Naive thymus-derived CD4-positive, alpha-beta T cell (primary cell): ENCODE data around the gene SUSD6. TPM values are rescaled to one million over a fixed set of nuclear protein-coding genes. Genes with fewer than 3 reads are reported as not detected.
"Not testable (repeated sequence)": the region's sequence is repeated elsewhere in the genome, so short reads cannot be mapped to it uniquely, and the experiment has no call there.

Experiments used
- ATAC-seq: fragments of 150-1000 bp; cut with Tn5 transposase; 2 replicates; pipeline ENCODE4 v1.10.0; 2021; ENCODE audit warnings: mild to moderate bottlenecking, moderate library complexity
- CTCF ChIA-PET: fragments of 350-600 bp; sonication (Branson Sonifier 250); formaldehyde crosslinking; loops from one replicate; lab custom pipeline; 2021; ENCODE audit warnings: antibody characterized with exemption; lab: Charles Lee
- POLR2A ChIA-PET: fragments of 350-600 bp; sonication (Branson Sonifier 250); formaldehyde crosslinking; loops from one replicate; lab custom pipeline; 2021; ENCODE audit warnings: antibody characterized with exemption, inconsistent platforms; lab: Charles Lee
- DNase-seq, 9 donors: peaks; one replicate each; pipeline versions ENCODE4 v3.0.0 to v3.0.0-alpha.2; 2020 to 2022; ENCODE audit warnings: mixed read lengths in 1 of 9
- H3K27ac ChIP-seq: one replicate; pipeline ENCODE4 v1.7.0; 2013; ENCODE audit warnings: mild to moderate bottlenecking, low read depth, low read length, moderate library complexity
- H3K27me3 ChIP-seq, 2 donors: one replicate each; pipeline ENCODE4 v1.7.0; 2013; ENCODE audit warnings: low read length in 2 of 2, mild to moderate bottlenecking in 2 of 2, moderate library complexity in 2 of 2; ENCODE audit not compliant: control insufficient read depth in 2 of 2, insufficient read depth in 2 of 2
- H3K36me3 ChIP-seq, 3 experiments: 1 replicate in 2 of 3; 2 replicates in 1 of 3; pipeline ENCODE4 v1.7.0; 2013; ENCODE audit warnings: low read length in 3 of 3, mild to moderate bottlenecking in 3 of 3, moderate library complexity in 1 of 3; ENCODE audit not compliant: insufficient read depth in 3 of 3, control insufficient read depth in 2 of 3
- H3K4me1 ChIP-seq, 2 donors: one replicate each; pipeline ENCODE4 v1.7.0; 2013; ENCODE audit warnings: low read length in 2 of 2, mild to moderate bottlenecking in 2 of 2, moderate library complexity in 1 of 2; ENCODE audit not compliant: control insufficient read depth in 2 of 2, insufficient read depth in 2 of 2
- H3K4me3 ChIP-seq: 2 replicates; pipeline ENCODE4 v1.7.0; 2013; ENCODE audit warnings: mild to moderate bottlenecking, low read length
- H3K9me3 ChIP-seq, 3 experiments: 1 replicate in 2 of 3; 2 replicates in 1 of 3; pipeline ENCODE4 v1.7.0; 2013; ENCODE audit warnings: low read length in 3 of 3; ENCODE audit not compliant: control insufficient read depth in 2 of 3
- H3K27ac Mint-ChIP-seq, 9 donors: one replicate each; pipeline ENCODE4 v1.8.0; 2020 to 2022; ENCODE audit warnings: mixed read lengths in 9 of 9, mild to moderate bottlenecking in 8 of 9, moderate library complexity in 5 of 9, inconsistent platforms in 2 of 9
- H3K27me3 Mint-ChIP-seq, 5 donors: one replicate each; pipeline ENCODE4 v1.8.0; 2021 to 2022; ENCODE audit warnings: mixed read lengths in 5 of 5, mild to moderate bottlenecking in 1 of 5
- H3K36me3 Mint-ChIP-seq, 5 donors: one replicate each; pipeline ENCODE4 v1.8.0; 2020 to 2022; ENCODE audit warnings: mixed read lengths in 5 of 5, mild to moderate bottlenecking in 3 of 5, inconsistent platforms in 1 of 5
- H3K4me1 Mint-ChIP-seq, 7 donors: one replicate each; pipeline ENCODE4 v1.8.0; 2020 to 2022; ENCODE audit warnings: mixed read lengths in 7 of 7, mild to moderate bottlenecking in 3 of 7, inconsistent platforms in 1 of 7
- H3K4me3 Mint-ChIP-seq, 10 donors: one replicate each; pipeline ENCODE4 v1.8.0; 2020 to 2022; ENCODE audit warnings: mild to moderate bottlenecking in 10 of 10, mixed read lengths in 10 of 10, moderate library complexity in 6 of 10, inconsistent platforms in 2 of 10
- H3K9me3 Mint-ChIP-seq, 11 donors: one replicate each; pipeline ENCODE4 v1.8.0; 2020 to 2022; ENCODE audit warnings: mixed read lengths in 11 of 11, mild to moderate bottlenecking in 4 of 11, inconsistent platforms in 1 of 11, moderate library complexity in 1 of 11
- intact Hi-C, 2 donors: fragments of 100-400 bp; cut with micrococcal nuclease; formaldehyde crosslinking; loops; one replicate each; pipeline ENCODE4 v1.15.1; 2023
- polyA plus RNA-seq, 2 donors: library from polyadenylated mRNA; unstranded; fragments of 300-500 nt; fragmentation: Illumina TruSeq; gene quantifications; one replicate each; pipeline ENCODE4 v1.2.3, GENCODE V29; 2021
- total RNA-seq, 6 experiments: library from RNA in 5 of 6; stranded (reverse) in 5 of 6; gene quantifications; 1 replicate in 5 of 6; 2 replicates in 1 of 6; pipeline ENCODE4 v1.2.3 and lab custom pipeline; 2021 to 2026

SUSD6 gene
- total and polyA plus RNA-seq, 7 experiments from 2014 or later = 4.3 to 90.8 (median 44.6) TPM

DNA sequence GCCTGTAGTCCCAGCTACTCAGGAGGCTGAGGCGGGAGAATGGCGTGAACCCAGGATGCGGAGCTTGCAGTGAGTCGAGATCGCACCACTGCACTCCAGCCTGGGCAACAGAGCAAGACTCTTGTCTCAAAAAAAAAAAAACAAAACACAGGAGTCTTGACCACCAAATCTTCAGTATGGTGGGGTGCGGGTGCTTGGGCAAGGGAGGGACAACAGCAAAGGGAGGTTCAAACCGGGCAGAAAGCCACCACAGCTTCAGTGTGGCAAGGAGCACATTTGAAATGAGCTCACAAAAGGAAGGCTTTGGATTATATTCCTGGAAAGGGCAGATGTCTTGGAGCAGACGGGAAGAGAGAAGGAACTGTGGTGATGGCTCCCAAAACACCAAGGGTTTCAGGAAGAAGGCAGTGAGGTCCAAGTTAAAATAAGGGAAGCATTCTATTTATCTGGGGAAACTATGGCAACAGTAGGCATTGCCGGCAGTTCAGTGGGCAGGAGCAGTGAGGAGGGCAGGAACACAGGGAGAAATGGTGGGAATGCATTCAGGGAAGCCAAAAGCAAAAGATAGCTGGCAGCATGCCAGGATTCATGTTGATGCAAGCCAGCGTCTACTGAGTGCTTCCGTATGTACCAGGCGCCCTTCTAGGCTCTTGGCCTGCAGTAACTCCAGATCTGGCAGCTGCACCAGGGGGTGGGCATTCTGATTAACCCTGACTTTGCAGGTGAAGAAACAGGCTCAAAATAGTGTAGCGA is 104.5 kb downstream of the SUSD6 start:
- Mint-ChIP-seq H3K4me3 (peak overlapping the region in 2 of 10 donors; percentile 18 to 72), H3K27ac (peak overlapping the region in 8 of 9 donors; percentile 9 to 88 (median 50)), H3K4me1 (peaks cover 27 to 80% (median 37%) of the 10 kb centered on the region in 7 donors), H3K36me3 (peaks cover 4 to 39% (median 19%) of the 10 kb centered on the region in 5 donors), H3K9me3 (no peaks in the 10 kb centered on the region), H3K27me3 (no peaks in the 10 kb centered on the region)
- ChIA-PET POLR2A (interaction anchor here (0.6 kb wide), 1 partner anchor 111 kb away, joined by 3 read pairs; no protein-coding TSS in a partner anchor), CTCF (no interaction called here)
- H3K9me3 ChIP-seq = no peaks in the 10 kb centered on the region
- intact Hi-C loops = loop anchor here in 1 of 2 donors (1.0 to 2.0 kb wide), 4 partner anchors 11 to 51 kb away; partner anchors contain the start of gene SRSF5
- DNase-seq (no peak), ATAC-seq (peak; percentile 29)
- no peaks in the 10 kb centered on the region for H3K27me3 ChIP-seq
- H3K27ac ChIP-seq = no peak overlapping the region
- peaks cover 4 to 14% (median 7%) of the 10 kb centered on the region in 3 experiments for H3K36me3 ChIP-seq
- no peak overlapping the region for H3K4me3 ChIP-seq
- peaks cover 12 to 14% of the 10 kb centered on the region in 2 donors for H3K4me1 ChIP-seq

- Mint-ChIP-seq H3K4me1 (peaks cover 23 to 75% (median 33%) of the 10 kb centered on the region in 7 donors), H3K4me3 (peak overlapping the region in 2 of 10 donors; percentile 19 to 72), H3K36me3 (peaks cover under 1 to 35% (median 14%) of the 10 kb centered on the region in 5 donors), H3K27me3 (no peaks in the 10 kb centered on the region), H3K27ac (peak overlapping the region in 8 of 9 donors; percentile 9 to 88 (median 39)), H3K9me3 (no peaks in the 10 kb centered on the region)
- intact Hi-C loops = loop anchor here in 1 of 2 donors (1.0 to 2.0 kb wide), 4 partner anchors 11 to 51 kb away; partner anchors contain the start of gene SRSF5
- ChIA-PET CTCF (no interaction called here), POLR2A (no interaction called here)
- peak; percentile 79 for ATAC-seq
- Histone ChIP-seq H3K9me3 (no peaks in the 10 kb centered on the region), H3K36me3 (peaks cover 0 to 6% (median 4%) of the 10 kb centered on the region in 3 experiments), H3K4me3 (no peak overlapping the region), H3K4me1 (peaks cover 12 to 14% of the 10 kb centered on the region in 2 donors), H3K27ac (no peak overlapping the region), H3K27me3 (no peaks in the 10 kb centered on the region)
- DNase-seq = peak in 1 of 9 donors; percentile 56
Measured at GRCh38 chr14:69716478-69717187, 105.2 kb downstream of the SUSD6 start.

GRCh38 chr14:69718614-69719013 is 107.2 kb downstream of the SUSD6 start:
- H3K36me3 ChIP-seq, H3K27me3 Mint-ChIP-seq, H3K27me3 ChIP-seq, H3K4me3 Mint-ChIP-seq, intact Hi-C loops, H3K4me3 ChIP-seq, ATAC-seq, H3K27ac ChIP-seq, DNase-seq, H3K9me3 Mint-ChIP-seq, H3K9me3 ChIP-seq: not testable (repeated sequence)
- peaks cover 0 to 14% of the 10 kb centered on the region in 2 donors for H3K4me1 ChIP-seq
- peaks cover 13 to 55% (median 19%) of the 10 kb centered on the region in 7 donors for H3K4me1 Mint-ChIP-seq
- CTCF ChIA-PET = interaction anchor here (0.6 to 0.7 kb wide), 2 partner anchors 14 to 134 kb away, joined by 3 read pairs; no protein-coding TSS in a partner anchor
- H3K27ac Mint-ChIP-seq = peak overlapping the region in 3 of 9 donors; percentile 2 to 64 (median 19)
- peaks cover 0 to 20% (median 4%) of the 10 kb centered on the region in 5 donors for H3K36me3 Mint-ChIP-seq
- POLR2A ChIA-PET = interaction anchor here (0.6 to 1.2 kb wide), 2 partner anchors 9 to 144 kb away, joined by 4 to 7 read pairs; partner anchors contain the start of gene CCDC177

DNA sequence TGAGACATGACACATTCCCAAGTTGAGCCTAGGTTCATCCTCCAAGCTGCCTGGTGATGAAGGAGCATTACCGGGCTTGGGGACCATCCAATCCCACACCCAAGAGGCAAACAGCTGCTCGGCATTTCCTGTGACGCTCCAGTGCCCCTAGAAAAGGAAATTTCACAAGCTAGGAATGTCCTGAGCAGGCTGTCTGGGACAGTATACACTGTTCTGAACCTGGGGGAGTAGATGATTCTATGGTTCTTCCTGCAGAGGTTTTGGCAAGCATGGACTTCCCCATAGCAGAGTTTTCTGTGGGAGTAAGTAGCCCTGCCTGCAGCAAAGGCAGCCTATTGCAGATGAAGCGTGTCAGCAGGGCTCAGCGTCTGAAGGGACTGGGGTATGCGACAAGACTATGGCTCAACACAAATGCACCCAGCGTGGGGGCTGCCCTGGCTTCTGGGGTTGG is 108.1 kb downstream of the SUSD6 start:
- peaks cover 0 to 19% (median 0%) of the 10 kb centered on the region in 5 donors for H3K36me3 Mint-ChIP-seq
- POLR2A ChIA-PET = no interaction called here
- ATAC-seq (peak; percentile 50), DNase-seq (no peak)
- CTCF ChIA-PET = interaction anchor here (0.6 to 1.8 kb wide), 4 partner anchors 48 to 145 kb away, joined by 3 to 12 read pairs (median 4); no protein-coding TSS in a partner anchor
- peak overlapping the region in 1 of 9 donors; percentile 19 for H3K27ac Mint-ChIP-seq
- peaks cover 13 to 46% (median 19%) of the 10 kb centered on the region in 7 donors for H3K4me1 Mint-ChIP-seq
- Histone ChIP-seq H3K4me1 (peaks cover 0 to 14% of the 10 kb centered on the region in 2 donors), H3K4me3 (no peak overlapping the region), H3K27ac (no peak overlapping the region), H3K27me3 (no peaks in the 10 kb centered on the region), H3K36me3 (no peaks in the 10 kb centered on the region), H3K9me3 (no peaks in the 10 kb centered on the region)
- intact Hi-C loops = no loop called here
- H3K9me3 Mint-ChIP-seq = peaks cover 0 to 1% (median 0%) of the 10 kb centered on the region in 11 donors
- no peaks in the 10 kb centered on the region for H3K27me3 Mint-ChIP-seq
- no peak overlapping the region for H3K4me3 Mint-ChIP-seq

GRCh38 chr14:69720912-69721311 is 109.5 kb downstream of the SUSD6 start:
- intact Hi-C loops = no loop called here
- Histone ChIP-seq H3K4me3 (no peak overlapping the region), H3K27ac (no peak overlapping the region), H3K27me3 (no peaks in the 10 kb centered on the region), H3K4me1 (peaks cover 0 to 11% of the 10 kb centered on the region in 2 donors), H3K36me3 (no peaks in the 10 kb centered on the region), H3K9me3 (no peaks in the 10 kb centered on the region)
- CTCF ChIA-PET = interaction anchor here (1.1 to 1.4 kb wide), 2 partner anchors 17 to 51 kb away, joined by 3 read pairs; no protein-coding TSS in a partner anchor
- H3K27me3 Mint-ChIP-seq = no peaks in the 10 kb centered on the region
- no peak overlapping the region for H3K27ac Mint-ChIP-seq
- ATAC-seq = no peak
- peaks cover 0 to 1% (median 0%) of the 10 kb centered on the region in 11 donors for H3K9me3 Mint-ChIP-seq
- H3K4me3 Mint-ChIP-seq = no peak overlapping the region
- no peak for DNase-seq
- H3K36me3 Mint-ChIP-seq = peaks cover 0 to 11% (median 0%) of the 10 kb centered on the region in 5 donors
- POLR2A ChIA-PET = interaction anchor here (1.1 kb wide), 1 partner anchor 11 kb away, joined by 5 read pairs; no protein-coding TSS in a partner anchor
- peaks cover 4 to 42% (median 15%) of the 10 kb centered on the region in 7 donors for H3K4me1 Mint-ChIP-seq
